ENCODE measurements around the gene CREB1.
A peak's percentile ranks its signal among the peaks of the same experiment; 100 is the strongest.

The CREB1 gene

DNA sequence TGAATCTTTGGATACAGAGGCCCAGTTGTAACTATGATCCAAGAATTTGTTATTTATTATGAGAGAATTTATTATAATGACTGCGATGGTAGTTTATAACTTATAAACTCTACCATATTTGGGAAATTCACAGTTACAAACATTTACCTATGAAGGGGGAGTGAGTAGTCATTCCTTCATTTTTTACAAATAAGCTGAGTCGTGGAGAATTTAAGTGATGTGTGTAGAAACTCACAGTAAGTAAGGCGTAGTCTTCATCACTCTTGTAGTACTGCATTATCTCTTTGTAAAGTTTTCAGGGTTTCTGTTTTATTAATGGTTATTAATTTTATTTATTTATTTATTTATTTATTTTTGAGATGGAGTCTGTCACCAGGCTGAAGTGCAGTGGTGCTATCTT is 13.5 kb downstream of the CREB1 start:
- no peak for DNase-seq

DNA sequence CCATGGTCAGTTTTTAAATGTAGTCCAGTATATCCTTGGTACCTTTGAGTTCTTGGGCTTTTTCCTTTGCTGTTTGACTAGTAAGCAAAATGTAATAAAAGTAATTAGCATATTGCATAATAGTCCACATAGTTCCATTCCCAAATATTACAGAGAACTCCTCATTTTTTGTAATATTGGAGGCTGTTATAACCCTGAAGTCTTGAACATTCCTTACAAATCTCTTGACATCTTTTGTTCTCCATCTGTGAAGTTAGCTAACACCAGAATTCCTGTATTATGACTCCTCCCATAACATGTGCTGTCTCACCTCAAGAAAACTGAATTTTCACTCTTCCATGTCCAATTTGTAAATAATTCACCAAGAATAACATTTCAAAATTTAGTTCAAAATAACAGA is 17.1 kb downstream of the CREB1 start:
- no peak for DNase-seq

DNA sequence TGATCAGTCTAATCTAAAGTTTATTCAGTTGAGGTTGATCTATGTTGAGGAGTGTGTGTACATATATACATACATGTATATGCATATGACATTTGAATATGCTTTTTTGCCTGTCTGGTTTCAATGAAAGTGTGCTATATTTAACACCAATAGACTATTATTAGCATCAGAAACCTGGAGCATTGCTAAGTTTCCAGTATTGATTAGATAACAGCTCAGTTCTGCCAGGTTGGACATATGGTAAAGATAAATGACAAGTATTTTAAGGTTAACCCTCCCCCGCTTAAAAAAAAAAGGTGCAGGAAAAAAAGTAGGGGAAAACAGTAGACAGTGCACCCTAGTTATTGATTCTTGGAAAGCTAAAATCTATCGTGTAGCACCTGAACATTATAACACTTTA is 19.4 kb downstream of the CREB1 start:
- DNase-seq, result no peak

DNA sequence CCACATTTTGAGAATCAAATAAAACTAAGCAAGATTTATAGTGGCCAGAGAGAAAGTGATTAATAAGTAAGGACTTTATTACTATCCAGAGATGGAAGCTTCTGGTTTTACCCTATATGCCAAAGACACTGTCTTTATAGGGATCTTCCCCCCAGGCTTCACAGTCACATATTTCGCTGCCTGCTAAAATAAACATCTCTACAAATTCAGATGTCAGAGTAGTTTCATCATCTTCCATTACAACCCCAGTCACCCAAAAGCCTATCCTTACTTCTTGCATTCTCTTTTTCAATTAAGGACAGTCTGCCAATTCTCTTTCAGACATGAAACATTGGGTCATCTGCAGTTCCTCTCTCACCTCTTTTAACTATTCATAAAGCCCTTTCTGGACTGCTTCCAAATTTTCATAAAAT is 28.3 kb downstream of the CREB1 start:
- peak; percentile 19 for DNase-seq

DNA sequence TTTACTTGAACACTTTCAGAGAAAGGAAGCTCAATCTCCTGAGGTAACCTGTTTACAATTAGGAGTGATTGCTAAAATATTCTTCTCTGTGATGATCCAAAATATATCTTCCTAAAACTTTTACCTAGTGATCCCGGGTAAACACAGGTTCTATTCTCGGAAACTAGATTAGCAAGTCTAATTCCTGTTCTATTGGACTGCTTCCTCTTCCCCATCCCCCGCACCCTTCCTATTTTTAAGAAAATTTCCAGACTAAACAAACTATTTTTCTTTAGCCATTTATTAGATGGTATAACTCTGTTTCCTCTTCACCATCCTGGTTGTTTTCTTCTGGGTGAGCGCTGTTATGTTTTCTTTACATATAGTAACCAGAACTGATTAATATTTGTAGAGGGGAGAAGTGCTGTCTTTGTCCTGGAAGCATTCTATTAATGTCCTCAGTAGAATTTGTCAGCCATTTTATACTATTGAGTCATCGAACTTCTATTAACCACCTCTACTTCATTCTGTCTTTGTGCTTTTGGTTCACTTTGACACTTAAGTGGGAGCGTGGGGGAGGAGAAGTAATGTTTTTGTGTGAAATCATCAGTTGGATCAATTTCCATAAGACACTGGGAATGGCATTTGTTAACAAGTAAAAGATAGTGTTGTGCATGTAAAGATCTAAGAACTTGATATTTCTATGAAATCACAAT is 31.8 kb downstream of the CREB1 start:
- DNase-seq, result peak; percentile 32

DNA sequence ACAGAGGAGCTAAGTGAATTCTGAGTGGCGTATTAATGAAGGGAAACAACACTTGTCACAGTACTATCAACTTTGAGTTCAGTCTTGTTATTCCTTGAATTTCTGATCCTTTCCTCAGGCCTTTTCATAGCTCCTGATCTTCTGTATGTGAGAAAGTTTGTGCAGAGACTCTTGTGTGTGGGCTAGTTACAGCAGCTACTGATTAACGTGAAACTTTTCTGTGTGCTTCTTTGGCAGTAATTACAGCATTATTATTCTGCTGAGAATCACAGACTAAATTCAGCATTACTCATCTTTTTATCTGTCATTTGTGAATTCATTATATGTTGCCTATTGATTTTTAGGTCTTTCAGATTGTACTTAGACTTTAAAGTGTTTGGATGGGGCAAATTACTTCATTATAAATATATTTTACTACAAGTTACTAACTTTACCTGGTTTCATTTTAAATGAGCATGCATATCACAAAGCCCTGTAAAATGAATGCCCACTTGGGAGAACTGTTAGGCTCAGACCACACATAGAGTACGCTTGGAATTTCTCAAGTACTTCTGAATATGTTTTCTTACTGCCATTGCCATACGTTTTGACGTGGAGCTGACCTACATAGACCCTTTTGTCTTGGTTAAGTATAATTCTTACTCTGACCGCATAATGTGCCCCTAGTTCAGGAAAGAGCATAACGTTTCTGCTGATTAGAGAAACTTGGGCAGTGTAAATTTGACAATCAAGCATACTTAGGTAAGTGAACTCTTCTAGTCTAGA is 36.2 kb downstream of the CREB1 start:
- no peak for DNase-seq

DNA sequence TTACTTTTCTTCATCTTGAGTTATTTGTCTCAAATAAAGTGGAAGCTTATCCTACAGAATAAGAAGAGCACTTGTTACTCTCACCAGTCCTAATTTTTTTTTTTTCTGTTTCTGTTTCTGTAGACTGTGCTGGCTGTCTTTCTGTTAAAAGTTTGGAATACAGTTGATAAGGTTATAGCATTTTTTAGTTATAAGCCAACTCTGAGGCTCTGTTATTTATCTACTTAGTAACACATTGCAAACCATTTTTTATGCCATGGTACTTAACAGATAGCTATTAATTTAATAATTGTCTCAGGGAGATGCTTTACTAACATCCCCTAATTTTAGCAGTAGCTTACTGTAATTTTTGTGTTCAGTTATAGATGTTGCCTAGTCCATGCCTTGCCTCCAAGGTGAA is 37.9 kb downstream of the CREB1 start:
- DNase-seq, result no peak

DNA sequence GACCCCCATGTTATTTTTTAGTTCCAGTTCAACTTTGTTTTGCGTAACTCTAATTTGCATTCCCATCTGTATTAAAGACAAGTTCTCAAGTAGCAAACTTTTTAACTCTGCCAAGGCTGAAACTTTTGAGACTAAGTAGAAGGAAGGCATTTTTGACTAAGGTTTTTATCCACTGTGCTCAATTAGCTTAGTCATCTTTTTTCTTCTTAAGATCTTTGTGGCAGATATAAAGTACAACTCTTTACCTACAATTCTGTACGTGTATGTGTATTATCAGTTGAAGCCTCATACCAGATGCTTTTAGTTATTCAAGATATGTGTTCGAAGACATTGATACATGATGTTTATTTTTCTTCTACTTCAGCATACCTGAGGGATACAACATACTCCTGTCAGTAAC is 41.6 kb downstream of the CREB1 start:
- no peak for DNase-seq

DNA sequence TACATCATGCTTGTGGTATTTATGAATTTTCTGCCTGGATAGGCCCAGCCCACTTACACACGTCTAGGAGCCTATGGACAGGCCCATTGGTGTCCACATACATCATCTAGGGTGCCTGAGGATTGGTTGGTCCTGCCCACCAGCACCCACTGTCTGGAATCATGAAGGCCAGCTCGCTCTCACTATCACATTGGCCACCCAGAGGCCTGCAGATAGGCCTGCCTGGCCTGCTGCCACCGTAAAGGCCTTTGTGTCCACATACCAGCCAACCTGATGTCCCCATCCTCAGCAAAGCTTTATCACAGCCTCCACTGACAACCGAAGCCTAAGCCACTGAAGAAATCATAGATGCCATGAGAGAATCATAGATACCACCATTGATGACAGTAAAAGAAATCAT is 55.2 kb downstream of the CREB1 start:
- DNase-seq, result no peak

DNA sequence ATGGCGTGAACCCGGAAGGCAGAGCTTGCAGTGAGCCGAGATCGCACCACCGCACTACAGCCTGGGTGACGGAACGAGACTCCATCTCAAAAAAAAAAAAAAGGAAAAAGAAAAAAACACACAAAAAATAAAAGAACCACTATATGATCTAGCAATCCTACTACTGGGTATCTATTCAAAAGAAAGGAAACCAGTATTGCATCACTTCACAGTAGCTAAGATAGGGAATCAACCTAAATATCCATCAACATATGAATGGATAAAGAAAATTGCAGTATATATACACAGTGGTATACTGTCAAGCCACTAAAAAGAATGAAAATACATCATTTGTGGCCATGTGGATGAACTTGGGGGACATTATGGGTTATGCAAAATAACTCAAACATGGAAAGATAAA is 57.5 kb downstream of the CREB1 start:
- no peak for DNase-seq

DNA sequence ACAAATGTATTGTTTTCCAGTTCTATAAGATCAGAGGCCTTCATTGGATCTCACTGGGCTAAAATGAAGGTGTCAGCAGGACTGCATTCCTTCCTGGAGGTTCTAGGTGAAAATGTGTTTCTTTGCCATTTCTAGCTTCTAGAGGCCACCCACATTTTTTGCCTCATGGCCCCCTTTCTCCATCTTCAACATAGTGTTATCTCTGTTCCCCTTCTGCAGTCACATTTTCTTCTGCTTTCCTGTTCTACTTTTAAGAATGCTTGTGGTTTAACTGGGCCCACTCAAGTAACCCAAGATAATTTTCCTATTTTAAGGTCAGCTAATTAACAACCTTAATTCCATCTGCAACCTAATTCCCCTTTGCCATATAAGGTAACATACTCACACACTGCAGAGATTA is 59.4 kb downstream of the CREB1 start:
- DNase-seq, result no peak

DNA sequence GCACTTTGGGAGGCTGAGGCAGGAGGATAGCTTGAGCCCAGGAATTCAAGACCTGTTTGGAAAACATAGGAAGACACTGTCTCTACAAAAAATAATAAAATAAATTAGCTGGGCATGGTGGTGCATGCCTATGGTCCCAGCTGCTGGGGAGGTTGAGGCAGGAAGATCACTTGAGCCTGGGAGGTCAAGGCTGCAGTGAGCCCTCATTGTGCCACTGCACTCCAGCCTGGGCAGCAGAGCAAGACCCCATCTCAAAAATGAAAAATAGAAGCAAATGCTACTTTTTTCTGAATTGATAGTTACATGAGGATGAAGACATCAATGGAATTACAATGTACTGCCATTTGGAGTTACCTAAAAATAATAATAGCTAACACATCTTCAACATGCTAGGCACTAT is 63.5 kb downstream of the CREB1 start:
- no peak for DNase-seq

DNA sequence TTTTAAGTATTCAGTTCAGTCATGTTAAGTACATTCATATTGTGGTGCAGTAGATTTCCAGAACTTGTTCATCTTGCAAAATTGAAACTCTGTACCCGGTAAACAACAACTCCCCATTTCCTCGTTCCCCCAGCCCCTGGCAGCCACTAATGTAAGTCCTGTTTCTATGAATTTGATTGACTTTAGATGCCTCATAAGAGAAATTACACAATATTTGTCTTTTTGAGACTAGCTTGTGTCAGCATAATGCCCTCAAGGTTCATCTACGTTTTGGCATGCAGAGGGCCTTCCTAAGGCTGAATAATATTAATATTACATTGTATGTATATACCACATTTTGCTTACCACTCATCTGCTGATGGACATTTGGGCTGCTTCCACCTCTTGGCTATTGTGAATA is 64.5 kb downstream of the CREB1 start:
- peak; percentile 4 for DNase-seq

DNA sequence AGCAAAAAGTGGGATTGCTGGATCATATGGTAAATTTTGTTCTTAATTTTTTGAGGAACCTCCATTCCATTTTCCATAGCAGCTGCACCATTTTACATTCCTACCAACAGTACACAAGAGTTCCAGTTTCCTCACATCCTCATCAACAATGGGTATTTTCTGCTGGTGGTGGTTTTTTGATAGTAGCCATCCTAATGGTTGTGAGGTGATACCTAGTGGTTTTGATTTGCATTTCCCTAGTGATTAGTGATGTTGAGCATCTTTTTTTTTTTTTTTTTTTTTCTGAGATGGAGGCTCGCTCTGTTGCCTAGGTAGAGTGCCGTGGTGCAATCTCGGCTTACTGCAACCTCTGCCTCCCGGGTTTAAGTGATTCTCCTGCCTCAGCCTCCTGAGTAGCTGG is 65.0 kb downstream of the CREB1 start:
- DNase-seq, result no peak

DNA sequence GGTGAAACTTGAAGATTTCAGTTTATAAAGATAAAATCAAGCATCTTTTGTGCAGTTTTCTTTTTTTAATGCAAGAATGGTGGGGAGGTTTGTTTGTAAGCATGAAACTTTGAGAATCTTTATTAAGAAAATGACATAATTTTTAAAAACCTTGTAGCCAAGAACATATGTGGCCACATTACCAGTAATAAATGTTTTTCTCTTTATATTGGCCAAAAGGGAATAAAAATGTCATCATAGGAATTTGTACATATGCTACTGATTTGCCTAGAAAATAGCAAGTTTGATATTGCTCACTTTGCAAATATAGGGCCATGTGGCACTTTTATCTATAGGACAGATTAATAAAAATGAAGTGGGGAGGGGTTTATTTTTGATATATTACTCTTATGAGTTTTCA is 69.9 kb downstream of the CREB1 start:
- DNase-seq, result no peak

DNA sequence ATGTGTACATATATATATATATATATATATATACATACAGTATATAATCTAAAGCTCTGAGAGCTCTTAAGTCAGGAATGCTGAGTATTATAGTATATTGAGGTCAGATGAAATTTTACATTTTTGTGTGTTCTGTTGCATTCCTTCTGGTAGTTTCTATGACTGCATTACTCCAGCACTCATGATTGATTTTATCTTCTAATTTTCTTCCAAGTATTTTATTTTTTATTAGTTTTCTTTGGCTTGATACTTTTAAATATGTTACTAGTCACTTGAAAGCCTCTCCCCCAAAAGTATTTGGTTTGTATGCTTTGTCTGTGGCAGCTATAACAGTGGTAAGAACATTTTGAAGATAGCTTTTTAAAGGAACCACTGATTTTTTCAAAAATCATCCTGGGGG is 70.5 kb downstream of the CREB1 start:
- DNase-seq, result no peak

DNA sequence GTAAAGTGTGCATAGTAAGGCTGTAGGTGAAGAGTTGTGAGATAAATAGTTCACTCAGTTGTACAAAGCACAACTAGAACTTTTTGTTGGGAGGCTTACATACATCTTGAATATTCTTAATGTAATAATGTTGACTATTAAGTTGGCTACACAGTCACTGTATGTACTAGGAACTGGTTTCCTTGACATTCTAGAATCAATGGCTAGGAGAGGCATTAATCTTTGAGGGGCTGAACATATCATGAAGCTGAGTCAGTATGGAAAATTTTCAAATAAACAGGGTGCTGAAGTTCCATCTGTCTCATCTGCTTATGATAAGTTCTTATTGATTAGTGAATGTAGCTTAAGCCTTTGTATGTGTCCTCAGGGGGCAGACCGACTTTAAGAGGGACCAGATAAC is 72.0 kb downstream of the CREB1 start:
- DNase-seq, result no peak

DNA sequence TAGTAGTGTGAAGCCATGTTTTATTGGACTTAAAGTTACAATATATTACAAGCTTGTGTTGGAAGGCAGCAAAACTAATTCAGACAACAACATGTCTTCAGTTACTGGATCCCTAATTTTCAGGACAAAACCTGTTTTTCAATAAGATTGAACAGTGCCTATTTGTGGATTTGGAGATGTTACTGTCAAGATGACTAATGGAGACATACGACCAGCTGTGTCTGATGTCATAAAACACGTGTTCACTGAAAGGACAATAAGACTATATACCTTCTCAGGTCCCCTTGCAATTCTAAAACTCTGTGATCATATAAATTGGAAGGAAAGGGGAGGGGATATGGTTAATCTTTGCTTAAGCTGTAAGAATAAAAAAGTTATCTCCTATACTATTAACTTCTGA is 73.7 kb downstream of the CREB1 start:
- DNase-seq, result no peak

DNA sequence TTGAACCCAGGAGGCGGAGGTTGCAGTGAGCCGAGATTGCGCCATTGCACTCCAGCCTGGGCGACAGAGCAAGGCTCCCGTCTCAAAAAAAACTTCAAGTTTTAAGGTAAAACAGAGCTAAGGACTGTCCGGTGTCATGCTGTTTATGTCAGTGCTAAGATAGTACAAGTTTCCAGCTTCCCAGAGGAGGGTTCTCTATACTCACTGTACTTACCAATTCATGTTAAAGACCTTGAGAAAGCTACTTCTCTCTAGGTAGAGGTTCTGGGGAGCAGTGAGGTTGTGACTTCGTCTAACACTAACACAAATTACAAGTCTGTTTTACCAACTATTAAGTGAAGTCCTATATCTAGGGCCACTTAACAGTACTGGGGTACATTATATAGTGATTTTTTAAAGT is 76.6 kb downstream of the CREB1 start:
- DNase-seq, result no peak

DNA sequence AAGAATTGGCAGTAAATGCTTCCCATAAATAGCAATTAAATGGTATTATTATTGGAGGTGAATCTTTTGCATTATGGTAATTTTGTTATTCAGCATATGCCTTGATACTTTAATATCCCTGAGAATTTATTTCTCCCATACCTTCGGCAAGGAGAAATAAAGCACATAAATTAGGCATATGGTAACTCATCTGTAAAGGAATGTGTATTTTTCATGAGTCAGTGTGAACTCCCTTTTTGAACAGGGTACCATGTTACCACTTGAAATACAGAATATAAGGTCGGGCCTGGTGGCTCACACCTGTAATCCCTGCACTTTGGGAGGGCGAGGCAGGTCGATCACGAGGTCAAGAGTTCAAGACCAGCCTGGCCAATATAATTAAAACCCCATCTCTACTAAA is 77.1 kb downstream of the CREB1 start:
- no peak for DNase-seq

DNA sequence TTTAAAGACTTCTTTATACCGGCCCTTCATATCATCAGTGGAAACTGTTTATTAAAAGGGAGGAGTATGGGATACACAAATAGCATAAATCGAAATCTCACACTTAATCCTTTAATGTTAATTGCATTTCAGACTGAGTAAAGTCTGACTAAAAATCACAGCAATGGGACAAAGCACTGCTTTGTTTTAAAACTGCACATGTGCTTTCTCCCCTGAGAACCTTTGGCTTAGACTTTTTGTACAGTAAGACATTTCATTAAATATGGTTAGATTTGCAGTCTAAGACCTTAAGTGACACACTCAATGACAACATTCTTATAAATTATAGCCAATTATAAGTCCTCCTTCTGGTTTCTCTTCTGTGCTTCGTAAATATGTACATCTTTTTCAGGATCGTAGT is 83.0 kb downstream of the CREB1 start:
- no peak for DNase-seq

DNA sequence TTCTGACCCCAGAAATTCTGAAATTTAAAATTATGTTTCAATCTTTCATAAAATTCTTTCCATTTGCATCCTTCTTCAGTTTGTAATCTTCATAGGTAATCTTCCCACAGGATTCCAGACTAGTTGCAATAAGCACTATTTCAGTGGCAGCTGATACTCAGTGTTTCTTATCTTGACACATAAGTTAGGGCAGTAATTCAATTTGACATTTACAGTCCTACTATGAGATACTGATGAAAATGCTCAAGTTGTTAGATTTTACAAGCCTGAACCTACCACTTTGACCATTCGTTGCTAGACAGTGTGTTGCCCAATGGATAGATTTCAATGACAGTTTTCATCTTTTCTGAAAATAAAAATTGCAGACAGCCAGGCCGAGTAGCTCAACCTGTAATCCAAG is 85.1 kb downstream of the CREB1 start:
- DNase-seq, result no peak

DNA sequence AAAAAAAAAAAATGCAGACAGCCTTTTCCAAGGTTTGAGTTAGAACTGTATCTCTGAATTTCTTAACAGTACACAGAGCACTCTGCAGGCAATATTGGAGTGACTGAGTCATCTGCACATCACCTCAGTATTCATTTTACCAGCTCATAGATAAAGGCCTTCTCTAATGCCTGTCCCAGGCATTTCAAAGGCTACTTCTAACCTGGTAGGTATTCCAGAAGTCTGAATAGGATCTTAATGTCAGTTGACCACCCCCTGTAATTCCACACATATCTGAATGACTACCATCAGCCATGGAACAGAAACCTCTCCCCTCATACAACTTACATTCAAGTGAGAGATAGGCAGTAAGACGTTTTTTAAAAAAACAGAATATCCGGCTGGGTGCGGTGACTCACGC is 86.4 kb downstream of the CREB1 start:
- DNase-seq, result no peak

DNA sequence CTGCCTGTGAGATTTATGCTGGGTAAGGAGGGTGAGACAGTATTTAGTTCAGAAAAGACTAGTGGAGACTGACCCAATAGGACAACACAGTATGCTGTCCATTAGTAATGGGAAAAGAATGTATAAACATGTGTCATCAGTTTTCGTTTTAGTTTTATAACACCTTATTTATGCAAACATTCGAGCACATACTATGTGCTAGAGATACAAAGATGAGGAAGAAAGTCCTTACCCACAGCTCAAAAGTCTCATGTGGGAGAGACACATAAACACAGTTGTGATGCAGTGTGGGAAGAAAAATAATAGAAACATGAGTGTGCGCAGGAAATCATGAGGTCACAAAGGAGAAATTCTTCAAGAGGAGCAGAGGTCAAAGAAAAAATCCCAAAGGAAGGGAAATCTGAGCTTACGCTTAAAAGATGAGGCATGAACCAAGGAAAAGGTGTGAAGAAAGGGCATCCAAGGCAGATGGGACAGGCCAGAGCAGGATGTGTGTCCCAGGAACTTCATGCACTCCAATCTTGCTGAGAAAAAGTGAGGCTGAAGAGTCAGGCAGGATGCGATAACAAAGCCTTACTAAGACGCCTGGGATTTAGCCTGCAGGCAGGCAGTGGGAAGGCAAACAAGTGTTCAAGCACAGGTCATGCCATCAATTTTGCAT is 87.4 kb downstream of the CREB1 start:
- no peak for DNase-seq
